ENCODE data around the gene CDK5RAP2. TPM values are rescaled to one million over a fixed set of nuclear protein-coding genes. Genes with fewer than 3 reads are reported as not detected.

The CDK5RAP2 gene
- polyA plus RNA-seq, 1 experiment: 30.3 TPM

DNA sequence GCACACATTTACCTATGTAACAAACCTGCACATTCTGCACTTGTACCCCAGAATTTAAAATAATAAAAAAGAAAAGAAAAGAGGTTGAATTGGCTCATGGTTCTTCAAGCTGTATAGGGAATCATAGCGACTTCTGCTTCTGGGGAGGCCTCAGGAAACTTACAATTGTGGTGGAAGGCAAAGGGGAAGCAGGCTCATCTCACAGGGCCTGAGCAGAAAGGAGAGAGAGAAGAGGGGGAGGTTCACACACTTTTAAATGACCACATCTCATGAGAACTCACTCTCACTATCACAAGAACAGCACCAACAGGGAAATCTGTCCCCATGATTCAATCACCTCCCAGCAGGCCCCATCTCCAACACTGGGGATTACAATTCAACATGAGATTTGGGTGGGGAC, 214.6 kb downstream of the CDK5RAP2 start:
- Histone ChIP-seq H3K27me3 (ENCODE audit: control insufficient read depth, insufficient read depth, low read length) (no peaks in the 10 kb centered on the region), H3K9me3 (ENCODE audit: control insufficient read depth, insufficient read depth, low read length) (peaks cover 3% of the 10 kb centered on the region; the same call in 1 of the 2 replicates), H3K27ac (ENCODE audit: low read depth, low read length) (no peak overlapping the region), H3K4me3 (ENCODE audit: low read depth, low read length) (no peak overlapping the region)
- TF ChIP-seq, protein P1, sequence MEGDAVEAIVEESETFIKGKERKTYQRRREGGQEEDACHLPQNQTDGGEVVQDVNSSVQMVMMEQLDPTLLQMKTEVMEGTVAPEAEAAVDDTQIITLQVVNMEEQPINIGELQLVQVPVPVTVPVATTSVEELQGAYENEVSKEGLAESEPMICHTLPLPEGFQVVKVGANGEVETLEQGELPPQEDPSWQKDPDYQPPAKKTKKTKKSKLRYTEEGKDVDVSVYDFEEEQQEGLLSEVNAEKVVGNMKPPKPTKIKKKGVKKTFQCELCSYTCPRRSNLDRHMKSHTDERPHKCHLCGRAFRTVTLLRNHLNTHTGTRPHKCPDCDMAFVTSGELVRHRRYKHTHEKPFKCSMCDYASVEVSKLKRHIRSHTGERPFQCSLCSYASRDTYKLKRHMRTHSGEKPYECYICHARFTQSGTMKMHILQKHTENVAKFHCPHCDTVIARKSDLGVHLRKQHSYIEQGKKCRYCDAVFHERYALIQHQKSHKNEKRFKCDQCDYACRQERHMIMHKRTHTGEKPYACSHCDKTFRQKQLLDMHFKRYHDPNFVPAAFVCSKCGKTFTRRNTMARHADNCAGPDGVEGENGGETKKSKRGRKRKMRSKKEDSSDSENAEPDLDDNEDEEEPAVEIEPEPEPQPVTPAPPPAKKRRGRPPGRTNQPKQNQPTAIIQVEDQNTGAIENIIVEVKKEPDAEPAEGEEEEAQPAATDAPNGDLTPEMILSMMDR (IDR thresholded peaks at IDR 0.05; ENCODE audit: low read depth, low read length): no peak
- POLR2A ChIA-PET: no interaction called here
- DNase-seq (ENCODE audit: low read depth, low spot score): no peak
- CTCF ChIA-PET: interaction anchor here (1.5 to 1.6 kb wide), 2 partner anchors 16 to 67 kb away, joined by 3 to 6 read pairs; no protein-coding TSS in a partner anchor

DNA sequence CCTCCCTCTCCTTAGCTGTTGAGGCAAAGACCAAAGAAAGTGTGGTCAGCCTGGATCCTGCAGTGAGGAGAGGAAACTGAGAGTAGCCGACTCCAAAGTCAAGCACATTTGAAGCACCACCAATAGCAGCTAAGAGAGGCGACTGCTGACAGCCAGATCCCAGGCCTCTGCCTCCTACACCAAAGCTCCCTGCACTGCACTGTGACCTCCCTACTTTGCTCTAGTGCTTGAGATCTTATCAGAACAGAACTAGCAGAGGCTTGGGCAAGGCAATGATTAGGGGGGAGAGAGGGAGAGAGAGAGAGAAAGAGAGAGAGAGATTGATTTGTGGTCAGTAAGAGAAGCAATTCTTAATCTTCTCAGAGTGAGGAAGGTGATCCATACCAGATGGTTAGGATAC, 216.3 kb downstream of the CDK5RAP2 start:
- no peak for DNase-seq (ENCODE audit: low read depth, low spot score)
- no peak overlapping the region for H3K27ac ChIP-seq (ENCODE audit: low read depth, low read length)
- CTCF ChIA-PET: no interaction called here

DNA sequence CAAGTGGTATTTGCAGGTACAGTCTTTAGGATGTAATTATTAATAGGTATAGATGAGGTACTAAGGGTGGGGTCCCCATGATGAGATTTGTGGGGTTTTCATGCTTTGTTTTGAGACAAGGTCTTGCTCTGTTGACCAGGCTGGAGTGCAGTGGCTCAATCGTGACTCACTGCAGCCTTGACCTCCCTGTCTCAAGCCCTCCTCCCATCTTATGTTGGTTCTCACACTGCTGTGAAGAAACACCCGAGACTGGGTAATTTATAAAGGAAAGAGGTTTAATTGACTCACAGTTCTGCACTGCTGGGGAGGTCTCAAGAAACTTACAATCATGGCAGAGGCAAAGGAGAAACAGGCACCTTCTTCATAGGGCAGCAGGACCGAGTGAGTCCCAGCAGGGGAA, 217.5 kb downstream of the CDK5RAP2 start:
- TF ChIP-seq, protein P1 (IDR thresholded peaks at IDR 0.05; ENCODE audit: low read depth, low read length): no peak
- no peaks in the 10 kb centered on the region for H3K9me3 ChIP-seq (ENCODE audit: control insufficient read depth, insufficient read depth, low read length)
- CTCF ChIA-PET: interaction anchor here (1.0 kb wide), 1 partner anchor 115 kb away, joined by 4 read pairs; no protein-coding TSS in a partner anchor
- H3K4me3 ChIP-seq (ENCODE audit: low read depth, low read length): no peak overlapping the region
- POLR2A ChIA-PET: no interaction called here
- DNase-seq (ENCODE audit: low read depth, low spot score): no peak
- H3K27me3 ChIP-seq (ENCODE audit: control insufficient read depth, insufficient read depth, low read length): no peaks in the 10 kb centered on the region
- no peak overlapping the region for H3K27ac ChIP-seq (ENCODE audit: low read depth, low read length)

More for the DNA sequence above, 216.3 kb downstream of the CDK5RAP2 start:
- H3K9me3 ChIP-seq (ENCODE audit: control insufficient read depth, insufficient read depth, low read length): no peaks in the 10 kb centered on the region
- H3K27me3 ChIP-seq (ENCODE audit: control insufficient read depth, insufficient read depth, low read length): no peaks in the 10 kb centered on the region
- POLR2A ChIA-PET: no interaction called here
- TF ChIP-seq, protein P1 (IDR thresholded peaks at IDR 0.05; ENCODE audit: low read depth, low read length): no peak
- H3K4me3 ChIP-seq (ENCODE audit: low read depth, low read length): no peak overlapping the region

DNA sequence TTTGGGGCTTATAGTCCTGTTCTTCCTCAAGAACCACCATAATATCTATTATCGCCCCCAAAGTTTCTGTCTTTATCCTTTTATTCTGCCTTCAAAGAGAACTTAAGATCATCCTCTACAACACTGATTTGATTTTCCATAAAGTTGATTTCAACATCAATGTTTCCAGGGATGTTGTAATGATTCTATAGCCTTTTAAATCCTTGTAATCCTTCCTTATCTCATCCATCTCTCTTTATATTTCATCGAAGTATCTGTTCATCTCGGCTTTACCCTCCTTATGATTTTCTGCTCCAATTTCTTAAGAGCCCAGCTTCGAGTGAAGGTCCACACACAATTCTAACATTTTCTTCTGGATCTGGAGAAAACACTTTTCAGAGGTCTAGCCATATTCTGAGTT, 218.4 kb downstream of the CDK5RAP2 start:
- TF ChIP-seq, protein P1 (IDR thresholded peaks at IDR 0.05; ENCODE audit: low read depth, low read length): no peak
- Histone ChIP-seq H3K4me3 (ENCODE audit: low read depth, low read length) (no peak overlapping the region), H3K27ac (ENCODE audit: low read depth, low read length) (no peak overlapping the region), H3K9me3 (ENCODE audit: control insufficient read depth, insufficient read depth, low read length) (no peaks in the 10 kb centered on the region), H3K27me3 (ENCODE audit: control insufficient read depth, insufficient read depth, low read length) (no peaks in the 10 kb centered on the region)
- no peak for DNase-seq (ENCODE audit: low read depth, low spot score)
- ChIA-PET POLR2A (no interaction called here), CTCF (interaction anchor here (1.0 kb wide), 1 partner anchor 116 kb away, joined by 4 read pairs; no protein-coding TSS in a partner anchor)

DNA sequence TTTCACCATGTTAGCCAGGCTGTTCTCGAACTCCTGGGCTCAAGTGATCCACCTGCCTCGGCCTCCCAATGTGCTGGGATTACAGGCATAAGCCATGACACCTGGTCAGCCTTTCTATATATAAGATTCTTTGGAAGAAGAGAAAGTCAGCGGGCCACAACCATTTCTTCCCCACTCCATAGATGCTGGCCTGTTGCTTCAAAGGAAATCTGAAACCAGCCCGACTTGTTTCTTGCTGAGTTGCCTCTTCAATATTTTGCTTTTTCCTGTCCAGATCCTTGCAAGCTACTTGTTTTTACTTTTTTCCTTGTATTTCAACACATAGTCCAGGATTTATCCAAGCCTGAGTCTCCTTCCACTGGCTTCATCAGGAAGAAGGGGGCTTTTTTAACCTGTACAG, 219.5 kb downstream of the CDK5RAP2 start:
- Histone ChIP-seq H3K9me3 (ENCODE audit: control insufficient read depth, insufficient read depth, low read length) (no peaks in the 10 kb centered on the region), H3K27ac (ENCODE audit: low read depth, low read length) (no peak overlapping the region), H3K4me3 (ENCODE audit: low read depth, low read length) (no peak overlapping the region), H3K27me3 (ENCODE audit: control insufficient read depth, insufficient read depth, low read length) (no peaks in the 10 kb centered on the region)
- TF ChIP-seq, protein P1 (IDR thresholded peaks at IDR 0.05; ENCODE audit: low read depth, low read length): no peak
- ChIA-PET POLR2A (no interaction called here), CTCF (no interaction called here)
- no peak for DNase-seq (ENCODE audit: low read depth, low spot score)

Data from AG04450 (cell line).